Measurements from ENCODE around the gene UBE2O. TPM values are rescaled to one million over a fixed set of nuclear protein-coding genes. Genes with fewer than 3 reads are reported as not detected.

UBE2O gene
- total RNA-seq, 1 donor from 2014 or later = 25.8 TPM

DNA sequence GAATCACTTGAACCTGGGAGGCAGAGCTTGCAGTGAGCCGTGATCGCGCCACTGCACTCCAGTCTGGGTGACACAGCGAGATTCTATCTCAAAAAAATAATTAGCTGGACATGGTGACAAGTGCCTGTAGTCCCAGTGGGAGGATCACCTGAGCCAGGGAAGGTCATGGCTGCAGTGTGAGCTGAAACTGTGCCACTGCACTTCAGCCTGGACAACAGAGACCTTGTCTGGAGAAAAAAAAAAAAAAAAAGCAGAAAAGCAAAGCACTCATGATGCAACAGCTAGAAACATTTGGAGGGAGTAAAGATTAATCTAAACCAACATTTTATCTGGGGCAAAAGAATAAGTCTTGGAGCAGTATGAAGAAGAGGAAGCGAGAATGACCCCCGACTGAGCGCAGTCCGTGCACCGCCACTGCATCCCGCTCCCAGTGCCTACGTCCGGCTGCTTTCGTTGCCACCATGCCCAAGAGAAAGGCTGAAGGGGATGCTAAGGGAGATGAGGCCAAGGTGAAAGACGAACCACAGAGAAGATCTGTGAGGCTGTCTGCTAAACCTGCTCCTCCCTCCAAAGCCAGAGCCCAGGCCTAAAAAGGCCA, 107.5 kb downstream of the UBE2O start:
- H3K9me3 ChIP-seq (ENCODE audit: insufficient read depth, low read depth, low read length) = no peaks in the 10 kb centered on the region
- TF ChIP-seq CTCF (IDR thresholded peaks at IDR 0.05; ENCODE audit: insufficient read depth, low read depth, low read length) (no peak), EZH2 (IDR thresholded peaks at IDR 0.05; ENCODE audit: insufficient read depth, low read length) (no peak)

GRCh38 chr17:76343106-76343505, 109.8 kb downstream of the UBE2O start:
- Histone ChIP-seq H3K79me2 (ENCODE audit: insufficient read depth, low read length) (peaks cover 19% of the 10 kb centered on the region), H3K4me3 (ENCODE audit: insufficient read depth, low read depth, low read length) (no peak overlapping the region), H2AFZ (ENCODE audit: low read depth, low read length) (no peak overlapping the region), H3K9ac (ENCODE audit: low read length) (no peak overlapping the region), H3K27ac (ENCODE audit: low read depth, low read length) (no peak overlapping the region), H3K4me2 (ENCODE audit: low read length) (no peak overlapping the region), H3K36me3 (ENCODE audit: insufficient read depth, low read length) (peaks cover 36% of the 10 kb centered on the region), H4K20me1 (ENCODE audit: insufficient read depth, low read length) (peaks cover 16% of the 10 kb centered on the region), H3K27me3 (ENCODE audit: insufficient read depth, low read length) (no peaks in the 10 kb centered on the region), H3K4me1 (ENCODE audit: insufficient read depth, low read length) (no peaks in the 10 kb centered on the region), H3K9me3 (ENCODE audit: insufficient read depth, low read depth, low read length) (no peaks in the 10 kb centered on the region)
- Mint-ChIP-seq H3K27me3 (ENCODE audit: low read depth, unreplicated experiment) (no peaks in the 10 kb centered on the region), H3K9me3 (ENCODE audit: unreplicated experiment) (no peaks in the 10 kb centered on the region), H3K4me3 (ENCODE audit: unreplicated experiment) (no peak overlapping the region), H3K36me3 (ENCODE audit: low read depth, unreplicated experiment) (peaks cover 15% of the 10 kb centered on the region), H3K27ac (ENCODE audit: unreplicated experiment) (no peak overlapping the region), H3K4me1 (ENCODE audit: low read depth, unreplicated experiment) (peaks cover 5% of the 10 kb centered on the region)
- no peak for TF ChIP-seq EZH2 (IDR thresholded peaks at IDR 0.05; ENCODE audit: insufficient read depth, low read length)
- TF ChIP-seq CTCF (IDR thresholded peaks at IDR 0.05; ENCODE audit: insufficient read depth, low read depth, low read length) = no peak
- FAIRE-seq = no peak
- DNase-seq (ENCODE audit: low read depth) = no peak

More for the DNA sequence above, 107.5 kb downstream of the UBE2O start:
- Histone ChIP-seq H3K4me3 (ENCODE audit: insufficient read depth, low read depth, low read length) (no peak overlapping the region), H3K4me1 (ENCODE audit: insufficient read depth, low read length) (no peaks in the 10 kb centered on the region), H3K4me2 (ENCODE audit: low read length) (no peak overlapping the region), H3K27me3 (ENCODE audit: insufficient read depth, low read length) (no peaks in the 10 kb centered on the region), H2AFZ (ENCODE audit: low read depth, low read length) (no peak overlapping the region), H3K36me3 (ENCODE audit: insufficient read depth, low read length) (peaks cover 34% of the 10 kb centered on the region), H3K79me2 (ENCODE audit: insufficient read depth, low read length) (peaks cover 22% of the 10 kb centered on the region), H3K9ac (ENCODE audit: low read length) (no peak overlapping the region), H3K27ac (ENCODE audit: low read depth, low read length) (no peak overlapping the region), H4K20me1 (ENCODE audit: insufficient read depth, low read length) (peaks cover 9% of the 10 kb centered on the region)
- Mint-ChIP-seq H3K36me3 (ENCODE audit: low read depth, unreplicated experiment) (peaks cover 12% of the 10 kb centered on the region), H3K27me3 (ENCODE audit: low read depth, unreplicated experiment) (no peaks in the 10 kb centered on the region), H3K9me3 (ENCODE audit: unreplicated experiment) (no peaks in the 10 kb centered on the region), H3K4me1 (ENCODE audit: low read depth, unreplicated experiment) (peaks cover 5% of the 10 kb centered on the region), H3K27ac (ENCODE audit: unreplicated experiment) (peak overlapping the region; percentile 16), H3K4me3 (ENCODE audit: unreplicated experiment) (no peak overlapping the region)
- FAIRE-seq = no peak
- no peak for DNase-seq (ENCODE audit: low read depth)

DNA sequence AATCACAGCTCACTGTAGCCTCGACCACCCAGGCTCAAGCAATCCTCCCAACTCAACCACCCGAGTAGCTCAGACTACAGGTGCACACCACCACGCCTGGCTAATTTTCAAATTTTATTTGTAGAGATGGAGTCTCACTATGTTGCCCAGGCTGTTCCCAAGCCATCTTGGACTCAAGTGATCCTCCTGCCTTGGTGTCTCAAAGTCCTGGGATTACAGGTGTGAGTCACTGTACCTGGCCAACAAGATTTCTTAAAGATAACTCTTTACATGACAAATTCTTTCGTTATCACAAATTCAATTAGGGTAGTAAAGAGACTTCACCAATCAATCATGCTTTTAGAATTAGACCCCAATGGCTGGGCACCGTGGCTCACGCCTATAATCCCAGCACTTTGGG, 111.7 kb downstream of the UBE2O start:
- Histone ChIP-seq H3K4me1 (ENCODE audit: insufficient read depth, low read length) (no peaks in the 10 kb centered on the region), H3K79me2 (ENCODE audit: insufficient read depth, low read length) (peaks cover 25% of the 10 kb centered on the region), H3K36me3 (ENCODE audit: insufficient read depth, low read length) (peaks cover 30% of the 10 kb centered on the region), H4K20me1 (ENCODE audit: insufficient read depth, low read length) (peaks cover 27% of the 10 kb centered on the region), H3K27me3 (ENCODE audit: insufficient read depth, low read length) (no peaks in the 10 kb centered on the region), H3K9ac (ENCODE audit: low read length) (no peak overlapping the region), H3K27ac (ENCODE audit: low read depth, low read length) (no peak overlapping the region), H3K9me3 (ENCODE audit: insufficient read depth, low read depth, low read length) (no peaks in the 10 kb centered on the region), H3K4me3 (ENCODE audit: insufficient read depth, low read depth, low read length) (no peak overlapping the region), H3K4me2 (ENCODE audit: low read length) (no peak overlapping the region), H2AFZ (ENCODE audit: low read depth, low read length) (no peak overlapping the region)
- peaks cover 11% of the 10 kb centered on the region for H3K36me3 Mint-ChIP-seq (ENCODE audit: low read depth, unreplicated experiment)
- H3K4me3 Mint-ChIP-seq (ENCODE audit: unreplicated experiment) = no peak overlapping the region
- TF ChIP-seq EZH2 (IDR thresholded peaks at IDR 0.05; ENCODE audit: insufficient read depth, low read length) (no peak), CTCF (IDR thresholded peaks at IDR 0.05; ENCODE audit: insufficient read depth, low read depth, low read length) (no peak)
- H3K27me3 Mint-ChIP-seq (ENCODE audit: low read depth, unreplicated experiment) = no peaks in the 10 kb centered on the region
- H3K27ac Mint-ChIP-seq (ENCODE audit: unreplicated experiment) = no peak overlapping the region
- FAIRE-seq (no peak), DNase-seq (ENCODE audit: low read depth) (no peak)
- peaks cover 13% of the 10 kb centered on the region for H3K4me1 Mint-ChIP-seq (ENCODE audit: low read depth, unreplicated experiment)
- H3K9me3 Mint-ChIP-seq (ENCODE audit: unreplicated experiment) = no peaks in the 10 kb centered on the region
